Measurements from ENCODE around the gene CEP290. TPM values are rescaled to one million over a fixed set of nuclear protein-coding genes. Genes with fewer than 3 reads are reported as not detected.
"Not testable (repeated sequence)": the region's sequence is repeated elsewhere in the genome, so short reads cannot be mapped to it uniquely, and the experiment has no call there.

Gene CEP290
- polyA plus RNA-seq, 1 experiment: 1.8 TPM

- DNase-seq (ENCODE audit: low read depth): no peak
- POLR2A ChIA-PET: no interaction called here
- no peaks in the 10 kb centered on the region for H3K36me3 ChIP-seq (ENCODE audit: control insufficient read depth, insufficient read depth, low read length)
- CTCF ChIA-PET: no interaction called here
- TF ChIP-seq CTCF (IDR thresholded peaks at IDR 0.05; ENCODE audit: insufficient read depth, low read depth, low read length): no peak
- peak overlapping the region; percentile 77 for H3K4me3 ChIP-seq (ENCODE audit: low read depth, low read length)
- H3K27me3 ChIP-seq (ENCODE audit: control insufficient read depth, insufficient read depth, low read length): no peaks in the 10 kb centered on the region
These were observed 105.4 kb downstream of the CEP290 start for GRCh38 chr12:88036353-88036965.

GRCh38 chr12:88035907-88036289 is 106.0 kb downstream of the CEP290 start:
- no peak for DNase-seq (ENCODE audit: low read depth)
- POLR2A ChIA-PET: no interaction called here
- CTCF ChIA-PET: no interaction called here

DNA sequence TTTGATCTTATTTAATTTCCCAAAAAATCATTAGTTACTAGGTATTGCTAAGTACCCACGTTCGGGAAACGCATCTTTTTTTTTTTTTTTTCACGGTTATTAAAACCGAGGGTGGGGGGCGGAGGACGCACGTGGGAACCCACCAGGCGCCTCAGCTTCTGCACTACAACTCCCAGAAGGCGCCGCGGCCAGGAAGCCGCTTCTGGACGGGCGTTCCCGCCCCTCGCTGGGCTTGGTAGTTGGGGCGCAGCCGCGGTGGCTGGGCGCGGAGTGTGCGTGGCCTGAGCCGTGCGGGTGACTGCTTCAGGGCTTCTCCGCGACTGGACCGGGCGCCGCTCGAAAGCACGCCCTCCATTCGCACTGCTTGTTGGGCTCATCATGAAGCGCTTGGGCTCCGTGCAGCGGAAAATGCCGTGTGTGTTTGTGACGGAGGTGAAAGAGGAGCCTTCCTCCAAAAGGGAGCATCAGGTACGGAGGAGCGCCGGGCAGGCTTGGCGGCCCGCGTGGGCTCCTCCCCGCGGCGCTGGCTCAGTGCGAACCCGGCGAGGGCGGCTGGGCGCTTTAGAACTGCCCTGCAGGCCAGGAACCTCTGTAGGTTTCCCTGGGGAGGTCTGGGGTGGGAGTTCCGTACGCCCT is 106.5 kb downstream of the CEP290 start:
- TF ChIP-seq CTCF (IDR thresholded peaks at IDR 0.05; ENCODE audit: insufficient read depth, low read depth, low read length): no peak
- ChIA-PET CTCF (no interaction called here), POLR2A (no interaction called here)
- no peaks in the 10 kb centered on the region for H3K27me3 ChIP-seq (ENCODE audit: control insufficient read depth, insufficient read depth, low read length)
- peak overlapping the region; percentile 77 for H3K4me3 ChIP-seq (ENCODE audit: low read depth, low read length)
- no peaks in the 10 kb centered on the region for H3K36me3 ChIP-seq (ENCODE audit: control insufficient read depth, insufficient read depth, low read length)
- DNase-seq (ENCODE audit: low read depth): peak; percentile 25

More at GRCh38 chr12:88035907-88036289, 106.0 kb downstream of the CEP290 start:
- Histone ChIP-seq H3K27me3 (ENCODE audit: control insufficient read depth, insufficient read depth, low read length) (no peaks in the 10 kb centered on the region), H3K36me3 (ENCODE audit: control insufficient read depth, insufficient read depth, low read length) (no peaks in the 10 kb centered on the region), H3K4me3 (ENCODE audit: low read depth, low read length) (peak overlapping the region; percentile 77)
- TF ChIP-seq CTCF (IDR thresholded peaks at IDR 0.05; ENCODE audit: insufficient read depth, low read depth, low read length): no peak

GRCh38 chr12:88031161-88031560 is 110.7 kb downstream of the CEP290 start:
- CTCF ChIA-PET; H3K36me3 ChIP-seq (ENCODE audit: control insufficient read depth, insufficient read depth, low read length); H3K27me3 ChIP-seq (ENCODE audit: control insufficient read depth, insufficient read depth, low read length); H3K4me3 ChIP-seq (ENCODE audit: low read depth, low read length); POLR2A ChIA-PET; DNase-seq (ENCODE audit: low read depth): not testable (repeated sequence)

DNA sequence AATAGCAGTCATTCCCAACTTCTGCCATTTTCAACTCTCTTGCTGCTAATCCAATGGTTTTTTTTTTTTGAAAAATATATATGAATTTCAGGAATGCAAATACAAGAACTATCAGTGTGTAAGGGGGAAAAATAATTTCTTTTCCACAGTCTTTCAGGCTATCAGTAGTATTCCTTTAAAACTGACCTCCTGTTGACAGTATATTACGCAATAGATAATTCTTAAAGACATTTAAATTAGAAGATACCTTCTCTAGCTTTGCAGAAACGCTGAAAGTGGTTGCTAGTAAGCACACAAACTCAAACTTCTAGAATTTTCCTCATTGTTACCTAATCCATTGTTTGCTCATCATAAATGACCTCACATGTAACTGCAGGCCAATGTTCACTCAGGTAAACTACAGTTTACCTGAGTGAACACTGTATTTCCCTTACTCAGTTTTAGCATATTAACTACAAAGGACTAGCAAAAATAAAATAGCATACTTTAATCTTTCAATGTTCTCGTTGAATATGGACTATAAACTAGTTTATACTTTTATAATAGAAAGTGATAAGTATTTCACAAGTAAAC is 112.7 kb downstream of the CEP290 start, which contains the start of gene C12orf50:
C12orf50 (minus strand) TSS at position 309 of the 573 bp plus-strand sequence. CDS start 2,439 bp downstream, outside the sequence.
- no peak for DNase-seq (ENCODE audit: low read depth)
- ChIA-PET CTCF (no interaction called here), POLR2A (no interaction called here)
- H3K27me3 ChIP-seq (ENCODE audit: control insufficient read depth, insufficient read depth, low read length): peaks cover 5% of the 10 kb centered on the region
- H3K36me3 ChIP-seq (ENCODE audit: control insufficient read depth, insufficient read depth, low read length): no peaks in the 10 kb centered on the region
- H3K4me3 ChIP-seq (ENCODE audit: low read depth, low read length): no peak within 1 kb of the TSS
- no peak for TF ChIP-seq CTCF (IDR thresholded peaks at IDR 0.05; ENCODE audit: insufficient read depth, low read depth, low read length)

Data from BJ (cell line).